GM12878 (cell line): ENCODE data around the gene LONRF3. TPM values are rescaled to one million over a fixed set of nuclear protein-coding genes. Genes with fewer than 3 reads are reported as not detected.

ENCODE experiments used
- ATAC-seq: fragments of 200-7000 bp; cut with Tn5 transposase; 3 replicates; pipeline ENCODE4 v1.9.1; 2020; ENCODE audit warnings: mild to moderate bottlenecking, moderate library complexity
- BruUV-seq: library from RNA; stranded (reverse); fragments of 400-500 nt; replicated peaks from 2 replicates; lab custom pipeline; 2021; lab: Mats Ljungman, UMichigan
- CTCF ChIA-PET: fragments of 300-600 bp; sonication (Branson Sonifier 250); formaldehyde crosslinking; extraction: SDS; loops from one replicate; lab custom pipeline; 2021; ENCODE audit warnings: inconsistent platforms; lab: Yijun Ruan, JAX
- POLR2A ChIA-PET: fragments of 350-600 bp; formaldehyde crosslinking; extraction: SDS; loops from one replicate; lab custom pipeline; 2021; ENCODE audit warnings: inconsistent platforms; lab: Charles Lee
- RAD21 ChIA-PET: fragments of 300-600 bp; sonication (Branson Sonifier 250); formaldehyde crosslinking; loops from one replicate; lab custom pipeline; 2023; ENCODE audit warnings: antibody characterized with exemption; ENCODE audit not compliant: unreplicated experiment; lab: Charles Lee
- SMC1A ChIA-PET: fragments of 300-600 bp; sonication (Branson Sonifier 250); formaldehyde crosslinking; loops from one replicate; lab custom pipeline; 2023; ENCODE audit not compliant: unreplicated experiment, uncharacterized antibody; lab: Charles Lee
- DNase-seq: peaks from one replicate; pipeline ENCODE4 v3.0.0-alpha.2; 2011; ENCODE audit warnings: low read depth, low spot score
- FAIRE-seq: peaks from 3 replicates; lab custom pipeline; 2011; peaks lifted over from hg19 to GRCh38; lab: Jason Lieb, UNC
- H2AFZ ChIP-seq: 2 replicates; pipeline ENCODE4 v1.6.0; 2011; ENCODE audit warnings: low read depth, low read length, control low read depth; ENCODE audit not compliant: control insufficient read depth
- H3K27ac ChIP-seq: 2 replicates; pipeline ENCODE4 v1.5.1; 2011; ENCODE audit warnings: control low read depth; ENCODE audit not compliant: control insufficient read depth, insufficient read depth
- H3K27me3 ChIP-seq, 2 experiments: replicated peaks in 1 of 2; 2 replicates each; pipeline versions ENCODE4 v1.6.0 to v1.6.1; 2011; ENCODE audit warnings: low read length in 1 of 2; ENCODE audit not compliant: control insufficient read depth in 2 of 2, insufficient read depth in 2 of 2
- H3K36me3 ChIP-seq, 2 experiments: 2 replicates each; pipeline ENCODE4 v1.5.1; 2011; ENCODE audit warnings: low read length in 1 of 2; ENCODE audit not compliant: control insufficient read depth in 2 of 2, insufficient read depth in 2 of 2
- H3K4me1 ChIP-seq: 2 replicates; pipeline ENCODE4 v1.6.1; 2011; ENCODE audit warnings: mild to moderate bottlenecking, low read length, moderate library complexity, mixed read lengths; ENCODE audit not compliant: control insufficient read depth, insufficient read depth
- H3K4me2 ChIP-seq: 2 replicates; pipeline ENCODE4 v1.6.0; 2011; ENCODE audit warnings: control low read depth; ENCODE audit not compliant: control insufficient read depth, insufficient read depth
- H3K4me3 ChIP-seq: fragments of 200-600 bp; sonication (generic); 2 replicates; pipeline ENCODE4 v1.5.1; 2016
- H3K79me2 ChIP-seq: 2 replicates; pipeline ENCODE4 v1.6.0; 2011; ENCODE audit warnings: low read length; ENCODE audit not compliant: control insufficient read depth, insufficient read depth
- H3K9ac ChIP-seq: 2 replicates; pipeline ENCODE4 v1.8.0; 2011; ENCODE audit warnings: low read length, control low read depth, mixed read lengths; ENCODE audit not compliant: control insufficient read depth, insufficient read depth
- H3K9me3 ChIP-seq: replicated peaks from 3 replicates; pipeline ENCODE4 v1.5.1; 2011; ENCODE audit warnings: mild to moderate bottlenecking, low read length; ENCODE audit not compliant: control insufficient read depth, insufficient read depth
- H4K20me1 ChIP-seq: 2 replicates; pipeline ENCODE4 v1.6.0; 2011; ENCODE audit not compliant: control insufficient read depth, insufficient read depth
- ATF7 ChIP-seq: fragments of 450-650 bp; IDR thresholded peaks from 2 replicates; pipeline ENCODE4 v1.6.1; 2016; ENCODE audit warnings: low read depth, mild to moderate bottlenecking
- KLF5 ChIP-seq: fragments of 450-650 bp; IDR thresholded peaks from 2 replicates; pipeline ENCODE4 v1.6.1; 2014; ENCODE audit warnings: mild to moderate bottlenecking; ENCODE audit not compliant: partially characterized antibody
- NFIC ChIP-seq: IDR thresholded peaks from 2 replicates; pipeline ENCODE4 v1.6.1; 2012; ENCODE audit warnings: low read depth, mild to moderate bottlenecking, inconsistent platforms, low read length, moderate library complexity
- SREBF2 ChIP-seq: IDR thresholded peaks from 2 replicates; pipeline ENCODE4 v1.6.1; 2012; ENCODE audit warnings: mild to moderate bottlenecking, low read length
- WGBS: methylation state at CpG from one replicate; pipeline ENCODE4 v1.1.6; 2016; ENCODE audit warnings: low lambda C conversion rate; ENCODE audit not compliant: insufficient replicate concordance, insufficient coverage; ENCODE audit errors: missing lambda C conversion rate; 5-methylcytosine and 5-hydroxymethylcytosine counted together
- in situ Hi-C: fragments of 300-500 bp; cut with MboI; formaldehyde crosslinking; loops from 9 replicates; pipeline ENCODE4 v1.14.3; 2018; ENCODE audit warnings: mixed read lengths
- intact Hi-C: fragments of 100-400 bp; cut with micrococcal nuclease; formaldehyde crosslinking; loops from one replicate; pipeline ENCODE4 v1.14.2; 2022; ENCODE audit not compliant: unreplicated experiment
- polyA plus RNA-seq, 11 experiments: library from polyadenylated mRNA; depleted of rRNA in 4 of 11; unstranded in 6 of 11; stranded (reverse) in 5 of 11; fragments of >200 nt; fragmentation: Nextera tagmentation in 4 of 11; fragmentation: Illumina TruSeq in 1 of 11; extraction: Ambion mirVana in 4 of 11; extraction: Trizol in 1 of 11; gene quantifications; 1 replicate in 1 of 11; 2 replicates in 10 of 11; pipeline versions ENCODE4 v1.2.1 to v1.2.3, GENCODE V29; 2011 to 2016; ENCODE audit warnings: inconsistent platforms in 2 of 11, missing spikeins in 2 of 11, low read depth in 1 of 11
- total RNA-seq, 4 experiments: library from RNA; depleted of rRNA in 3 of 4; stranded (reverse); fragments of >200 nt in 3 of 4; fragmentation: Illumina TruSeq in 1 of 4; extraction: Trizol in 1 of 4; gene quantifications; 2 replicates each; pipeline versions ENCODE4 v1.2.1 to v1.2.3, GENCODE V29; 2013 to 2021
- TF ChIP-seq, protein P1 (sequence below): IDR thresholded peaks from 2 replicates; pipeline ENCODE4 v1.6.1; 2012; ENCODE audit warnings: low read depth, low read length, improper control_type of control experiment
- TF ChIP-seq, protein P2 (sequence below): fragments of 450-650 bp; IDR thresholded peaks from 2 replicates; pipeline ENCODE4 v1.6.1; 2017; ENCODE audit warnings: mild to moderate bottlenecking, low read depth, inconsistent platforms; ENCODE audit not compliant: poor library complexity, severe bottlenecking
- TF ChIP-seq, protein P3 (sequence below): fragments of 450-650 bp; IDR thresholded peaks from 2 replicates; pipeline ENCODE4 v1.6.1; 2017; ENCODE audit warnings: mild to moderate bottlenecking, moderate library complexity

The LONRF3 gene
- total and polyA plus RNA-seq, 10 of the 15 experiments (the other 5 are each of a cell fraction or from before 2014, with no cell fraction given) = 0.05 to 0.23 (median 0.09) TPM; not detected in 3

GRCh38 chrX:118943102-118943501, 31.3 kb upstream of the LONRF3 start:
- SMC1A ChIA-PET = no interaction called here
- RAD21 ChIA-PET = no interaction called here
- Histone ChIP-seq H3K9ac (no peak overlapping the region), H3K4me2 (no peak overlapping the region), H3K4me3 (no peak overlapping the region), H3K79me2 (no peaks in the 10 kb centered on the region), H2AFZ (no peak overlapping the region), H3K27ac (no peak overlapping the region), H3K36me3 (no peaks in the 10 kb centered on the region), H3K4me1 (no peaks in the 10 kb centered on the region), H3K27me3 (no peaks in the 10 kb centered on the region), H4K20me1 (no peaks in the 10 kb centered on the region), H3K9me3 (no peaks in the 10 kb centered on the region)
- no peak for TF ChIP-seq NFIC
- TF ChIP-seq, protein P1, sequence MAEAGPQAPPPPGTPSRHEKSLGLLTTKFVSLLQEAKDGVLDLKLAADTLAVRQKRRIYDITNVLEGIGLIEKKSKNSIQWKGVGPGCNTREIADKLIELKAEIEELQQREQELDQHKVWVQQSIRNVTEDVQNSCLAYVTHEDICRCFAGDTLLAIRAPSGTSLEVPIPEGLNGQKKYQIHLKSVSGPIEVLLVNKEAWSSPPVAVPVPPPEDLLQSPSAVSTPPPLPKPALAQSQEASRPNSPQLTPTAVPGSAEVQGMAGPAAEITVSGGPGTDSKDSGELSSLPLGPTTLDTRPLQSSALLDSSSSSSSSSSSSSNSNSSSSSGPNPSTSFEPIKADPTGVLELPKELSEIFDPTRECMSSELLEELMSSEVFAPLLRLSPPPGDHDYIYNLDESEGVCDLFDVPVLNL = no peak
- TF ChIP-seq, protein P2, sequence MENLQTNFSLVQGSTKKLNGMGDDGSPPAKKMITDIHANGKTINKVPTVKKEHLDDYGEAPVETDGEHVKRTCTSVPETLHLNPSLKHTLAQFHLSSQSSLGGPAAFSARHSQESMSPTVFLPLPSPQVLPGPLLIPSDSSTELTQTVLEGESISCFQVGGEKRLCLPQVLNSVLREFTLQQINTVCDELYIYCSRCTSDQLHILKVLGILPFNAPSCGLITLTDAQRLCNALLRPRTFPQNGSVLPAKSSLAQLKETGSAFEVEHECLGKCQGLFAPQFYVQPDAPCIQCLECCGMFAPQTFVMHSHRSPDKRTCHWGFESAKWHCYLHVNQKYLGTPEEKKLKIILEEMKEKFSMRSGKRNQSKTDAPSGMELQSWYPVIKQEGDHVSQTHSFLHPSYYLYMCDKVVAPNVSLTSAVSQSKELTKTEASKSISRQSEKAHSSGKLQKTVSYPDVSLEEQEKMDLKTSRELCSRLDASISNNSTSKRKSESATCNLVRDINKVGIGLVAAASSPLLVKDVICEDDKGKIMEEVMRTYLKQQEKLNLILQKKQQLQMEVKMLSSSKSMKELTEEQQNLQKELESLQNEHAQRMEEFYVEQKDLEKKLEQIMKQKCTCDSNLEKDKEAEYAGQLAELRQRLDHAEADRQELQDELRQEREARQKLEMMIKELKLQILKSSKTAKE = no peak
- TF ChIP-seq ATF7 = no peak
- TF ChIP-seq, protein P3, sequence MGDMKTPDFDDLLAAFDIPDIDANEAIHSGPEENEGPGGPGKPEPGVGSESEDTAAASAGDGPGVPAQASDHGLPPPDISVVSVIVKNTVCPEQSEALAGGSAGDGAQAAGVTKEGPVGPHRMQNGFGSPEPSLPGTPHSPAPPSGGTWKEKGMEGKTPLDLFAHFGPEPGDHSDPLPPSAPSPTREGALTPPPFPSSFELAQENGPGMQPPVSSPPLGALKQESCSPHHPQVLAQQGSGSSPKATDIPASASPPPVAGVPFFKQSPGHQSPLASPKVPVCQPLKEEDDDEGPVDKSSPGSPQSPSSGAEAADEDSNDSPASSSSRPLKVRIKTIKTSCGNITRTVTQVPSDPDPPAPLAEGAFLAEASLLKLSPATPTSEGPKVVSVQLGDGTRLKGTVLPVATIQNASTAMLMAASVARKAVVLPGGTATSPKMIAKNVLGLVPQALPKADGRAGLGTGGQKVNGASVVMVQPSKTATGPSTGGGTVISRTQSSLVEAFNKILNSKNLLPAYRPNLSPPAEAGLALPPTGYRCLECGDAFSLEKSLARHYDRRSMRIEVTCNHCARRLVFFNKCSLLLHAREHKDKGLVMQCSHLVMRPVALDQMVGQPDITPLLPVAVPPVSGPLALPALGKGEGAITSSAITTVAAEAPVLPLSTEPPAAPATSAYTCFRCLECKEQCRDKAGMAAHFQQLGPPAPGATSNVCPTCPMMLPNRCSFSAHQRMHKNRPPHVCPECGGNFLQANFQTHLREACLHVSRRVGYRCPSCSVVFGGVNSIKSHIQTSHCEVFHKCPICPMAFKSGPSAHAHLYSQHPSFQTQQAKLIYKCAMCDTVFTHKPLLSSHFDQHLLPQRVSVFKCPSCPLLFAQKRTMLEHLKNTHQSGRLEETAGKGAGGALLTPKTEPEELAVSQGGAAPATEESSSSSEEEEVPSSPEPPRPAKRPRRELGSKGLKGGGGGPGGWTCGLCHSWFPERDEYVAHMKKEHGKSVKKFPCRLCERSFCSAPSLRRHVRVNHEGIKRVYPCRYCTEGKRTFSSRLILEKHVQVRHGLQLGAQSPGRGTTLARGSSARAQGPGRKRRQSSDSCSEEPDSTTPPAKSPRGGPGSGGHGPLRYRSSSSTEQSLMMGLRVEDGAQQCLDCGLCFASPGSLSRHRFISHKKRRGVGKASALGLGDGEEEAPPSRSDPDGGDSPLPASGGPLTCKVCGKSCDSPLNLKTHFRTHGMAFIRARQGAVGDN = no peak
- TF ChIP-seq KLF5 = no peak
- TF ChIP-seq SREBF2 = no peak
- 3% methylated on average over 2 of the region's 2 CpGs for WGBS
- no TSS peak for BruUV-seq
- intact Hi-C loops = no loop called here
- in situ Hi-C loops = no loop called here
- DNase-seq = no peak
- CTCF ChIA-PET = no interaction called here
- ATAC-seq = no peak
- FAIRE-seq = no peak
- POLR2A ChIA-PET = interaction anchor here (0.6 kb wide), 1 partner anchor 140 kb away, joined by 3 read pairs; no protein-coding TSS in a partner anchor
